GM10266 (cell line): Measurements from ENCODE around the gene RRAD.

Source experiments
- DNase-seq: peaks from one replicate; pipeline ENCODE4 v3.0.0; 2012; ENCODE audit errors: extremely low spot score
- CTCF ChIP-seq: IDR thresholded peaks from 2 replicates; pipeline ENCODE4 v1.5.1; 2012; ENCODE audit warnings: mild to moderate bottlenecking, low read depth; ENCODE audit not compliant: control insufficient read depth, insufficient read depth; ENCODE audit errors: missing control alignments

RRAD gene

GRCh38 chr16:66954097-66954659, 28.8 kb upstream of the RRAD start:
- peak; percentile 88 for TF ChIP-seq CTCF
- peak; percentile 79 for DNase-seq

- no peak for DNase-seq
- TF ChIP-seq CTCF = no peak
These were observed 28.2 kb upstream of the RRAD start for GRCh38 chr16:66953462-66954096.

- TF ChIP-seq CTCF = no peak
- DNase-seq = no peak
These were observed 27.2 kb upstream of the RRAD start for GRCh38 chr16:66952430-66953110.

GRCh38 chr16:66950971-66951790, 25.8 kb upstream of the RRAD start:
- no peak for TF ChIP-seq CTCF
- no peak for DNase-seq

- no peak for TF ChIP-seq CTCF
- DNase-seq = peak; percentile 45
These were observed 25.1 kb upstream of the RRAD start for GRCh38 chr16:66950437-66950836.

GRCh38 chr16:66949472-66949871, 24.1 kb upstream of the RRAD start:
- no peak for TF ChIP-seq CTCF
- no peak for DNase-seq
